ENCODE measurements around the gene CMIP. TPM values are rescaled to one million over a fixed set of nuclear protein-coding genes. Genes with fewer than 3 reads are reported as not detected.
"Not testable (repeated sequence)": the region's sequence is repeated elsewhere in the genome, so short reads cannot be mapped to it uniquely, and the experiment has no call there.

Gene CMIP
- total and polyA plus RNA-seq, 3 experiments from 2014 or later = 1.0 to 24.4 (median 23.6) TPM

GRCh38 chr16:81403208-81403600 is 41.4 kb upstream of the CMIP start:
- Mint-ChIP-seq H3K4me3 (peak overlapping the region in 2 of 7 donors; percentile 39 to 56), H3K27me3 (peaks cover 0 to under 1% of the 10 kb centered on the region in 2 donors), H3K4me1 (peaks cover 0 to 5% (median 3%) of the 10 kb centered on the region in 3 donors), H3K9me3 (peaks cover 0 to 9% (median 0%) of the 10 kb centered on the region in 5 donors), H3K36me3 (no peaks in the 10 kb centered on the region), H3K27ac (peak overlapping the region in 3 of 8 donors; percentile 68 to 81 (median 77))
- Histone ChIP-seq H3K36me3 (ENCODE audit: insufficient read depth, low read length) (no peaks in the 10 kb centered on the region), H3K27ac (ENCODE audit: low read depth, low read length) (no peak overlapping the region), H3K9me3 (ENCODE audit: low read length) (no peaks in the 10 kb centered on the region), H3K27me3 (ENCODE audit: insufficient read depth, low read length, poor library complexity, severe bottlenecking) (no peaks in the 10 kb centered on the region), H3K4me3 (ENCODE audit: low read length) (no peak overlapping the region), H3K4me1 (ENCODE audit: insufficient read depth, low read length) (no peaks in the 10 kb centered on the region)
- CTCF ChIA-PET = interaction anchor here (0.7 to 4.3 kb wide), 16 partner anchors 10 to 333 kb away, joined by 3 to 26 read pairs (median 4); no protein-coding TSS in a partner anchor
- POLR2A ChIA-PET = interaction anchor here (0.6 kb wide), 1 partner anchor 305 kb away, joined by 3 read pairs; no protein-coding TSS in a partner anchor
- no peak for DNase-seq

DNA sequence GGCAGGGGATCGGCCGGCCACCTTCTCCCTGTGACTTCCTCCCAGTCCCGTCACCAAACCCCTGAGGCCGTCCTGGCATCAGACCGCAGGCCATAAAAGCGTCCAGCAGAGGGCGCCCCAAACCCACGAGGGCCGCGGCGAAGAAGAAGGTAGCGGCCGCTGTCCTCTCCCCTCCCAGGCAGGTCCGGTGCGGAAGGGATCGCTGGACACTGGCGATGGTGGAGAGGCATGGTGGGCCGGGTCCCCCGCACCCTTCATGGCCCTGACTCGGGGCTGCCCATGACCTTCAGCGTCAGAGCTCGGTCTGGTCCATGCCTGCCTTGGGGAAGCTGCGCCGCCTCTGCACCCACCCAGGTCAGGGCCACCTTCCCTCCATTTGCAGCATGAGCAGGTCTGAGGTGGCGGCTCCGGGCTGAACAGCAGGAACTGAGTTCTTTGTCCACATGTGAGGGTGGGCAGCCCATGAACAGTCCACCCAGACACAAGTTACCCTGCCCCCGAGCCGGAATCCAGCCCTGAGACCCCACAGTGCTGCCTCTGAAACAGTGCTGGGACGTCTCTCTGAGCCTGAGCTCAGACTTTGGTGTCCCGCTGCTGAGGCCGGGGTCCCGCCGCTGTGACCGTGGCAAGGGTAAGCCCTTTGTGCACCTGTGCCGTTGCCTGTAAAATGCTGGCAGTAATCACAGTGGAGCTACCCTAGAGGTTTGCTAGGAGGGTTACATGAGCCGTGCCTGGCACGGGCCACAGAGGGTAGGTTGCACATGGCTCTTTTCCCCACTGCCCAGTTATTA is 40.8 kb upstream of the CMIP start:
- H3K4me3 ChIP-seq (ENCODE audit: low read length) = no peak overlapping the region
- Mint-ChIP-seq H3K4me1 (peaks cover 0 to 5% (median 3%) of the 10 kb centered on the region in 3 donors), H3K4me3 (peak overlapping the region in 2 of 7 donors; percentile 39 to 56), H3K9me3 (peaks cover 0 to 9% (median 0%) of the 10 kb centered on the region in 5 donors), H3K27ac (peak overlapping the region in 3 of 8 donors; percentile 68 to 81 (median 77)), H3K27me3 (no peaks in the 10 kb centered on the region), H3K36me3 (no peaks in the 10 kb centered on the region)
- ChIA-PET POLR2A (interaction anchor here (0.6 kb wide), 1 partner anchor 304 kb away, joined by 3 read pairs; no protein-coding TSS in a partner anchor), CTCF (interaction anchor here (0.6 to 4.3 kb wide), 32 partner anchors 9 to 333 kb away, joined by 3 to 26 read pairs (median 4); no protein-coding TSS in a partner anchor)
- H3K4me1 ChIP-seq (ENCODE audit: insufficient read depth, low read length) = no peaks in the 10 kb centered on the region
- no peak overlapping the region for H3K27ac ChIP-seq (ENCODE audit: low read depth, low read length)
- H3K36me3 ChIP-seq (ENCODE audit: insufficient read depth, low read length) = no peaks in the 10 kb centered on the region
- H3K9me3 ChIP-seq (ENCODE audit: low read length) = no peaks in the 10 kb centered on the region
- no peaks in the 10 kb centered on the region for H3K27me3 ChIP-seq (ENCODE audit: insufficient read depth, low read length, poor library complexity, severe bottlenecking)
- peak; percentile 63 to 82 (median 76) for DNase-seq

DNA sequence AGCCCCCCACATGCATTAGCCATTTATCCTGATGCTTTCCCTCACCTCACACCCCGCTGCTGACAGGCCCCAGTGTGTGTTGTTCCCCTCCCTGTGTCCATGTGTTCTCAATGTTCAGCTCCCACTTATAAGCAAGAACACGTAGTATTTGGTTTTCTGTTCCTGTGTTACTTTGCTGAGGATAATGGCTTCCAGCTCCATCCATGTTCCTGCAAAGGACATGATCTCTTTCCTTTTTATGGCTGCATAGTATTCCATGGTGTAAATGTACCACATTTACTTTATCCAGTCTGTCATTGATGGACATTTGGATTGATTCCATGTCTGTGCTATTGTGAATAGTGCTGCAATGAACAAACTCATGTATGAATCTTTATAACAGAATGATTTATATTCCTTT is 39.6 kb upstream of the CMIP start:
- H3K9me3 ChIP-seq (ENCODE audit: low read length); H3K9me3 Mint-ChIP-seq; H3K27me3 ChIP-seq (ENCODE audit: insufficient read depth, low read length, poor library complexity, severe bottlenecking); POLR2A ChIA-PET; H3K36me3 Mint-ChIP-seq; H3K4me3 ChIP-seq (ENCODE audit: low read length); H3K4me1 Mint-ChIP-seq; H3K27ac ChIP-seq (ENCODE audit: low read depth, low read length); DNase-seq; H3K4me1 ChIP-seq (ENCODE audit: insufficient read depth, low read length); H3K36me3 ChIP-seq (ENCODE audit: insufficient read depth, low read length); H3K27me3 Mint-ChIP-seq: not testable (repeated sequence)
- Mint-ChIP-seq H3K4me3 (peak overlapping the region in 1 of 7 donors; percentile 81), H3K27ac (peak overlapping the region in 1 of 8 donors; percentile 15)
- CTCF ChIA-PET = interaction anchor here (1.4 to 4.3 kb wide), 8 partner anchors 10 to 323 kb away, joined by 3 to 26 read pairs (median 6); no protein-coding TSS in a partner anchor

GRCh38 chr16:81405702-81406113 is 38.9 kb upstream of the CMIP start:
- POLR2A ChIA-PET = no interaction called here
- peaks cover 0 to 5% (median 3%) of the 10 kb centered on the region in 3 donors for H3K4me1 Mint-ChIP-seq
- H3K27me3 Mint-ChIP-seq = peaks cover 2 to 3% of the 10 kb centered on the region in 2 donors
- H3K4me3 ChIP-seq (ENCODE audit: low read length) = no peak overlapping the region
- CTCF ChIA-PET = interaction anchor here (4.3 kb wide), 1 partner anchor 217 kb away, joined by 26 read pairs; no protein-coding TSS in a partner anchor
- no peaks in the 10 kb centered on the region for H3K36me3 ChIP-seq (ENCODE audit: insufficient read depth, low read length)
- H3K27ac Mint-ChIP-seq = no peak overlapping the region
- H3K4me3 Mint-ChIP-seq = no peak overlapping the region
- DNase-seq = no peak
- peaks cover 0 to 2% (median 0%) of the 10 kb centered on the region in 5 donors for H3K9me3 Mint-ChIP-seq
- H3K36me3 Mint-ChIP-seq = no peaks in the 10 kb centered on the region
- no peak overlapping the region for H3K27ac ChIP-seq (ENCODE audit: low read depth, low read length)
- no peaks in the 10 kb centered on the region for H3K27me3 ChIP-seq (ENCODE audit: insufficient read depth, low read length, poor library complexity, severe bottlenecking)
- no peaks in the 10 kb centered on the region for H3K4me1 ChIP-seq (ENCODE audit: insufficient read depth, low read length)
- H3K9me3 ChIP-seq (ENCODE audit: low read length) = no peaks in the 10 kb centered on the region

DNA sequence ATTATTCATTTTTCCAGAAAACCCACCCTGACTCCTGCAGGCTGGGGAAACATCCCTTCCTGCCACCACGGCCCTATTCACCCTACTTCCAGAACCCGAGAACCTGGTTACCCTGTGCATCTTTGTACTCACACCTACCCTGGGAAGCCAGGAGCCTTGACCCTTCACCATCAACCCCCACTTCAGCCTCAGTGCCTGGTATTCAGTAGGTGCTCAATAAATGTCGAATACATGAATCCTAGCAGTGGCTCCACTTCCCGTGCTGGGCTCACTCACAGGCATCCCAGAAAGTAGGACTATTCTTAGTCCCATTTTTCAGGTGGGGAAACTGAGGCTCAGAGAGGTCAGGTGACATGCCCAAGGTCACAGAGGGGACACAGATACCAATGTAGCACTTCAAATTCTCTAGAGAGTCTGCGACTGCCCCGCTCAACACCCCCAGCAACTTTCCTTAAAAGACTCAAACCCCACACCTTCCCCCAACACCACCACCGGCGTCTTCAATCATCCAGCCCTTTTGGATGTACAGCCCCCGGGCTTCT is 36.1 kb upstream of the CMIP start:
- Mint-ChIP-seq H3K9me3 (peaks cover 0 to 2% (median 0%) of the 10 kb centered on the region in 5 donors), H3K27ac (peak overlapping the region in 2 of 8 donors; percentile 52 to 70), H3K4me3 (no peak overlapping the region), H3K36me3 (no peaks in the 10 kb centered on the region), H3K27me3 (peaks cover 2 to 3% of the 10 kb centered on the region in 2 donors), H3K4me1 (peaks cover 0 to 3% (median under 1%) of the 10 kb centered on the region in 3 donors)
- POLR2A ChIA-PET = no interaction called here
- Histone ChIP-seq H3K36me3 (ENCODE audit: insufficient read depth, low read length) (no peaks in the 10 kb centered on the region), H3K9me3 (ENCODE audit: low read length) (no peaks in the 10 kb centered on the region), H3K4me3 (ENCODE audit: low read length) (no peak overlapping the region), H3K4me1 (ENCODE audit: insufficient read depth, low read length) (no peaks in the 10 kb centered on the region), H3K27me3 (ENCODE audit: insufficient read depth, low read length, poor library complexity, severe bottlenecking) (no peaks in the 10 kb centered on the region), H3K27ac (ENCODE audit: low read depth, low read length) (no peak overlapping the region)
- no peak for DNase-seq
- CTCF ChIA-PET = interaction anchor here (1.2 kb wide), 1 partner anchor 315 kb away, joined by 3 read pairs; no protein-coding TSS in a partner anchor

- no peak for DNase-seq
- peak overlapping the region in 1 of 8 donors; percentile 52 for H3K27ac Mint-ChIP-seq
- H3K4me3 Mint-ChIP-seq = no peak overlapping the region
- Histone ChIP-seq H3K4me1 (ENCODE audit: insufficient read depth, low read length) (no peaks in the 10 kb centered on the region), H3K9me3 (ENCODE audit: low read length) (no peaks in the 10 kb centered on the region), H3K36me3 (ENCODE audit: insufficient read depth, low read length) (no peaks in the 10 kb centered on the region), H3K27me3 (ENCODE audit: insufficient read depth, low read length, poor library complexity, severe bottlenecking) (no peaks in the 10 kb centered on the region), H3K4me3 (ENCODE audit: low read length) (no peak overlapping the region), H3K27ac (ENCODE audit: low read depth, low read length) (no peak overlapping the region)
- H3K4me1 Mint-ChIP-seq = peaks cover 0 to 3% (median 0%) of the 10 kb centered on the region in 3 donors
- H3K36me3 Mint-ChIP-seq = no peaks in the 10 kb centered on the region
- peaks cover 0 to 2% (median 0%) of the 10 kb centered on the region in 5 donors for H3K9me3 Mint-ChIP-seq
- ChIA-PET POLR2A (no interaction called here), CTCF (interaction anchor here (0.9 to 1.2 kb wide), 2 partner anchors 315 to 321 kb away, joined by 3 to 4 read pairs; no protein-coding TSS in a partner anchor)
- peaks cover 2 to 3% of the 10 kb centered on the region in 2 donors for H3K27me3 Mint-ChIP-seq
Measured at GRCh38 chr16:81409016-81409556, 35.5 kb upstream of the CMIP start.

DNA sequence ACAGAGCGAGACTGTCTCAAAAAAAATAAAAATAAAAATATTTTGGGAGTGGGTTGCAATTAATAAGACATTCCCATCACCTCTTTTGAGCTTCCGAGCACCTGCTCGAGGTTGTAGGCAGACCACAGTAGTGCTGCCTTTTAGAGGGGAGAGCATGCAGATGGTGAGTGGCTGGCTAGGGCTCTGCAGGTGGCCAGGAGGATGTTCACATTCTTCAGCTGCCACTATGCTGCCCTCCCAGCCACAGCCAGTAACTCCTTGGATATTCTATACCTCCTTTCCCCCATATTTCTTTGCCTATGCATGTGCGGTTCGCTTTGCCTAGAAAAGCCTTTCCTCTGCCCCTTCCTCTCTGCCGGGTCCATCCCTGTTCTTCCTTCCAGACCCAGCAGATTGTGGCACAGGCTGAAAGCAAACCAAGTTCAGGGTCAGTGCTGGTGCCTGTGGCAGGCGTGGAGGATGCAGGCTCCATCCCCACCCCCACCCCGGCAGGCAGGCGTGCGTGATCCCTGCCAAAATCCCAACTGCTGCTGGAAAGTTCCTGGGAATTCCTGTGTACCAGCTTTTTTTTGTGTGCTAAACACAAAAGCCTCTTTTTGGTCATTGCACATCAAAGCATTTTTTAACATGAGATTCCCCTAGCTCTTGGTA is 33.8 kb upstream of the CMIP start:
- no peaks in the 10 kb centered on the region for H3K27me3 ChIP-seq (ENCODE audit: insufficient read depth, low read length, poor library complexity, severe bottlenecking)
- no peak for DNase-seq
- no peaks in the 10 kb centered on the region for H3K4me1 ChIP-seq (ENCODE audit: insufficient read depth, low read length)
- no peak overlapping the region for H3K4me3 ChIP-seq (ENCODE audit: low read length)
- H3K27ac Mint-ChIP-seq = no peak overlapping the region
- H3K4me1 Mint-ChIP-seq = no peaks in the 10 kb centered on the region
- no peaks in the 10 kb centered on the region for H3K36me3 Mint-ChIP-seq
- ChIA-PET POLR2A (no interaction called here), CTCF (interaction anchor here (0.7 kb wide), 1 partner anchor 221 kb away, joined by 3 read pairs; no protein-coding TSS in a partner anchor)
- H3K9me3 ChIP-seq (ENCODE audit: low read length) = no peaks in the 10 kb centered on the region
- H3K4me3 Mint-ChIP-seq = no peak overlapping the region
- H3K36me3 ChIP-seq (ENCODE audit: insufficient read depth, low read length) = no peaks in the 10 kb centered on the region
- peaks cover 2 to 3% of the 10 kb centered on the region in 2 donors for H3K27me3 Mint-ChIP-seq
- no peak overlapping the region for H3K27ac ChIP-seq (ENCODE audit: low read depth, low read length)
- H3K9me3 Mint-ChIP-seq = no peaks in the 10 kb centered on the region

Measured in CD8-positive, alpha-beta memory T cell (primary cell).